Endodermal cell (in vitro differentiated cells): ENCODE data around the gene KIF5C. TPM values are rescaled to one million over a fixed set of nuclear protein-coding genes. Genes with fewer than 3 reads are reported as not detected.

Experiments
- DNase-seq: peaks from one replicate; pipeline ENCODE4 v3.0.0-alpha.2; 2017
- H3K27ac ChIP-seq: 2 replicates; pipeline ENCODE4 v1.5.1; 2013; ENCODE audit warnings: mild to moderate bottlenecking, low read depth, low read length, moderate library complexity
- H3K27me3 ChIP-seq: 2 replicates; pipeline ENCODE4 v1.6.1; 2013; ENCODE audit warnings: mild to moderate bottlenecking, low read length, moderate library complexity; ENCODE audit not compliant: insufficient read depth, control insufficient read depth, poor library complexity, severe bottlenecking
- H3K36me3 ChIP-seq: 2 replicates; pipeline ENCODE4 v1.7.0; 2013; ENCODE audit warnings: mild to moderate bottlenecking, low read length, moderate library complexity; ENCODE audit not compliant: control insufficient read depth, insufficient read depth
- H3K4me1 ChIP-seq: one replicate; pipeline ENCODE4 v1.7.0; 2013; ENCODE audit warnings: low read length; ENCODE audit not compliant: control insufficient read depth, insufficient read depth
- H3K4me3 ChIP-seq: 2 replicates; pipeline ENCODE4 v1.5.1; 2013; ENCODE audit warnings: mild to moderate bottlenecking, low read length, moderate library complexity
- H3K9ac ChIP-seq: 2 replicates; pipeline ENCODE4 v1.6.1; 2013; ENCODE audit warnings: mild to moderate bottlenecking, low read length, moderate library complexity; ENCODE audit not compliant: poor library complexity, severe bottlenecking; ENCODE audit errors: extremely low read depth
- H3K9me3 ChIP-seq: 2 replicates; pipeline ENCODE4 v1.6.1; 2013; ENCODE audit warnings: mild to moderate bottlenecking, low read length, moderate library complexity; ENCODE audit not compliant: control insufficient read depth
- H3K27ac Mint-ChIP-seq: 2 replicates; pipeline ENCODE4 v1.8.0; 2020; ENCODE audit warnings: mixed read lengths
- H3K27me3 Mint-ChIP-seq: 2 replicates; pipeline ENCODE4 v1.8.0; 2021; ENCODE audit warnings: mild to moderate bottlenecking, mixed read lengths; ENCODE audit not compliant: insufficient read depth
- H3K36me3 Mint-ChIP-seq: 2 replicates; pipeline ENCODE4 v1.8.0; 2020; ENCODE audit warnings: low read depth, mixed read lengths
- H3K4me1 Mint-ChIP-seq: 2 replicates; pipeline ENCODE4 v1.8.0; 2020; ENCODE audit warnings: mixed read lengths
- H3K4me3 Mint-ChIP-seq: 2 replicates; pipeline ENCODE4 v1.8.0; 2020; ENCODE audit warnings: mild to moderate bottlenecking, moderate library complexity, mixed read lengths
- H3K9me3 Mint-ChIP-seq: 2 replicates; pipeline ENCODE4 v1.8.0; 2020; ENCODE audit warnings: mild to moderate bottlenecking, mixed read lengths
- WGBS, 2 experiments: methylation state at CpG; one replicate each; pipeline versions ENCODE4 v1.1.5 to v1.1.7; 2013; ENCODE audit warnings: missing lambda C conversion rate in 2 of 2, mixed read lengths in 1 of 2; ENCODE audit not compliant: insufficient coverage in 1 of 2, insufficient read length in 1 of 2; 5-methylcytosine and 5-hydroxymethylcytosine counted together
- total RNA-seq, 2 donors: library from RNA; stranded (reverse); fragmentation: NEBNext Ultra II Directional in 1 of 2; extraction: Animal tissue kit (Norgen Biotek cat#: 25700) in 1 of 2; gene quantifications; 2 replicates in 1 of 2; 3 replicates in 1 of 2; pipeline ENCODE4 v1.2.1, GENCODE V29; 2021
- TF ChIP-seq, protein P1 (sequence below): fragments of 200-600 bp; sonication (generic); conservative IDR thresholded peaks from 2 replicates; pipeline ENCODE4 v1.5.0; 2021; ENCODE audit warnings: antibody characterized with exemption, mild to moderate bottlenecking

KIF5C gene
- total RNA-seq, 2 donors from 2014 or later: 39.1 to 41.9 TPM

DNA sequence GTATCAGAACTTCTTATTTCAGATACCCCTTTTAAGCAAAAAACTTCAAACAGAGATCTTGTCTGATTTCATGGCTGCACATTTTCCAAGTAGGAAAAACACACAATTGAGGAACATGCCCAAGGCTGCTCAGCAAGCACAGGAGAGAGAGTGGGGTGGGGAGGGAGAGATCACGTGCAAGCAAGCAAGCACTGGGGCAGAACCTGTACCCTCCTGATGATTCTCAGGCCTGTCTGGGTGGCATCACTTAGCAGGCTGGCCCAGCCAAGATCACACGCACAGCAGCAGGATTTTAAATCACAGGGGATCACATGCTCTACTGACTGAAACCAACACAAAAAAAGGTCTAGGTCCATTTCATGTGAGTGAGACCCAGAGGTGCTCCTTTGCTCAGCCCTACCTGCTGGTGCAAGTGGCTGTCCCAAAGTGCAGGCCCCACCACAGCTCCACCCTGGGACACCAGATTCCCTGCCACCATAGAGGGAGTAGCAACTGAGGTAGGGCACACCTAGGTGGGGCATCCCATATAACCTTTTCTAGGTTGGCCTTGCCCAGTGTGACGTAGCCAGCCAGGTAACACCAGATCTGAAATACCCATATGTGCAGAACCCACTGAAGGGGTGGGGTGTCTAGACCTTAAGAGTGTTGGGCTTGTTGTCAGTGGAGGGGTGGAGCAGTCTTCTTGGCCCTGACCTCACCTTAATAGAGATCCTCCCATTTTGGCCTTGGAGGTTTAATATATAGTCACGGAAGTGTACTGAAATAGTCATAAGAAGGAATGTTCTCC, 161.7 kb downstream of the KIF5C start:
- no peaks in the 10 kb centered on the region for H3K36me3 ChIP-seq
- H3K27ac ChIP-seq: no peak overlapping the region
- no peak for DNase-seq
- H3K4me3 ChIP-seq: no peak overlapping the region
- no peaks in the 10 kb centered on the region for H3K9me3 ChIP-seq
- TF ChIP-seq, protein P1, sequence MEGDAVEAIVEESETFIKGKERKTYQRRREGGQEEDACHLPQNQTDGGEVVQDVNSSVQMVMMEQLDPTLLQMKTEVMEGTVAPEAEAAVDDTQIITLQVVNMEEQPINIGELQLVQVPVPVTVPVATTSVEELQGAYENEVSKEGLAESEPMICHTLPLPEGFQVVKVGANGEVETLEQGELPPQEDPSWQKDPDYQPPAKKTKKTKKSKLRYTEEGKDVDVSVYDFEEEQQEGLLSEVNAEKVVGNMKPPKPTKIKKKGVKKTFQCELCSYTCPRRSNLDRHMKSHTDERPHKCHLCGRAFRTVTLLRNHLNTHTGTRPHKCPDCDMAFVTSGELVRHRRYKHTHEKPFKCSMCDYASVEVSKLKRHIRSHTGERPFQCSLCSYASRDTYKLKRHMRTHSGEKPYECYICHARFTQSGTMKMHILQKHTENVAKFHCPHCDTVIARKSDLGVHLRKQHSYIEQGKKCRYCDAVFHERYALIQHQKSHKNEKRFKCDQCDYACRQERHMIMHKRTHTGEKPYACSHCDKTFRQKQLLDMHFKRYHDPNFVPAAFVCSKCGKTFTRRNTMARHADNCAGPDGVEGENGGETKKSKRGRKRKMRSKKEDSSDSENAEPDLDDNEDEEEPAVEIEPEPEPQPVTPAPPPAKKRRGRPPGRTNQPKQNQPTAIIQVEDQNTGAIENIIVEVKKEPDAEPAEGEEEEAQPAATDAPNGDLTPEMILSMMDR: no peak
- no peaks in the 10 kb centered on the region for H3K4me1 ChIP-seq
- Mint-ChIP-seq H3K4me1 (peaks cover 20% of the 10 kb centered on the region), H3K36me3 (no peaks in the 10 kb centered on the region), H3K27ac (no peak overlapping the region), H3K27me3 (peaks cover 46% of the 10 kb centered on the region), H3K4me3 (no peak overlapping the region), H3K9me3 (peaks cover 2% of the 10 kb centered on the region)
- H3K27me3 ChIP-seq: peaks cover 46% of the 10 kb centered on the region
- 91 to 92% methylated on average over 4 of the region's 4 CpGs for WGBS, 2 experiments
- no peak overlapping the region for H3K9ac ChIP-seq

DNA sequence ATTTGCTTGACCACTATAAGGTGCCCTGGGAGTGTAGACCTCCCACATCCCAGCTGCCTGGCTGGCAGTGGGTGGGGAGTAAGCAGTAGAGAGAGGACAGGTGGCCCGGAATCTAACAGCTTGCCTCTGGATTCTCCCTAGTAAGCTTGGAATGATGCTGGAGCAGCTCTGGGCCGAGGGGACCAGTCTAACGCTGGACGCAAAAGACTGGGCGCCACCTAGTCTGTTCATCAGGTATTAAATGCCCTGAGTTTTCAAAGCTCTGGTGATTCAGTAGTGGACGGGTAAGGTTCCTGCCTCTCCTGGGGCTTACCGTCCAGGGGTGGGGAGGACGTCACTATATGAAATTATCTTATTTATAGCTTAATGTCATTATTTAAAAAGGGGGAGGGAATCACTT, 162.8 kb downstream of the KIF5C start:
- DNase-seq: peak; percentile 74
- H3K9me3 Mint-ChIP-seq: peaks cover 2% of the 10 kb centered on the region
- TF ChIP-seq, protein P1: peak; percentile 44
- H3K4me3 Mint-ChIP-seq: peak overlapping the region; percentile 70
- no peak overlapping the region for H3K27ac Mint-ChIP-seq
- Histone ChIP-seq H3K4me1 (no peaks in the 10 kb centered on the region), H3K9ac (no peak overlapping the region), H3K36me3 (no peaks in the 10 kb centered on the region), H3K9me3 (no peaks in the 10 kb centered on the region), H3K27ac (no peak overlapping the region), H3K27me3 (peaks cover 58% of the 10 kb centered on the region), H3K4me3 (peak overlapping the region; percentile 67)
- peaks cover 20% of the 10 kb centered on the region for H3K4me1 Mint-ChIP-seq
- WGBS, 2 experiments: 59 to 77% methylated on average over 4 to 7 of the region's 8 CpGs
- no peaks in the 10 kb centered on the region for H3K36me3 Mint-ChIP-seq
- peaks cover 56% of the 10 kb centered on the region for H3K27me3 Mint-ChIP-seq

DNA sequence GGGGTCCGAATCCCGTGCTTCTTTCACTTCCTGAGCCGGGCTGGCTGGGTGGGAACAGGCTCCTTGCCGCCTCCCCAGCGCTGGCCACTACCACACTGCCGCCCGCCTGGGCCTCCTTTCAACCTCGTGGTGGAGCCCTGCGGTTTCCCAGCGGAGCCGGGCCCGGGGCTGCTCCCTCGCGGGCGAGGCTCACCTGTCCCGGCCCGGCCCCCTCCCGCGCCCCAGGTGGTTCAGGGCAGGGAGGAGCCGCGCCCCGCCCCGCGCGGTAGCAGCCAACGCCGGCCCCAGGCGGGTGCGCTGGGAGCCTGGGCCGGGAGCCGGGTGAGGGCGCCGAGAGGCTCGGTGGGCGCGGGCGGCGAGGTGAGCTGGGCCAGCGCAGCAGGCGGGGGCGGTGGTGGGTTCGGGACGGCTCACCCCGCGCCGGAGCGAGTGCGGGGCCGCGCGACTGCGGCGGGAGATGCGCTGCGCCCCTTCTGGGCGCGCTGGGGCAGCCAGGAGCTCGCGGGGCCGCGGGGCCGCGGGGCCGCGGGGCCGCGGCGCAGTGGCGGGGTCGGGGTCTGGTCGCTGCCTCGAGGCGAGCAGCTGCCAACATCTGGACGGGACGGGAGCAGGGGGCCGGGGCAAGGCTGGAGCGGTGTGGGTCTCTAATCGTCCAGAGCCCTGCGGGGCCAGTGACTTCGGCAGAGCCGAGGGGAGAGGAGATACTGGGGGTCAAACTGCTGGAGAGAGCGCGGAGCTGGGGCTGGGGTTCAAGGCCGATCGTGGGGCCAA, 163.6 kb downstream of the KIF5C start, which contains the start of gene LYPD6B:
Gene LYPD6B, plus strand, starts transcription at position 258 of the 771 bp plus-strand sequence. CDS start 92,250 bp downstream, outside the sequence.
- peaks cover 61% of the 10 kb centered on the region for H3K27me3 Mint-ChIP-seq
- Histone ChIP-seq H3K4me1 (no peaks in the 10 kb centered on the region), H3K4me3 (peak within 1 kb of the TSS; percentile 77), H3K9ac (no peak within 1 kb of the TSS), H3K27me3 (peaks cover 65% of the 10 kb centered on the region), H3K27ac (no peak within 1 kb of the TSS), H3K36me3 (no peaks in the 10 kb centered on the region), H3K9me3 (no peaks in the 10 kb centered on the region)
- 1% methylated on average over 16 to 85 of the region's 85 CpGs for WGBS, 2 experiments
- H3K4me3 Mint-ChIP-seq: peak within 1 kb of the TSS; percentile 70
- H3K36me3 Mint-ChIP-seq: no peaks in the 10 kb centered on the region
- TF ChIP-seq, protein P1: no peak
- peaks cover 15% of the 10 kb centered on the region for H3K4me1 Mint-ChIP-seq
- H3K27ac Mint-ChIP-seq: no peak within 1 kb of the TSS
- H3K9me3 Mint-ChIP-seq: peaks cover 2% of the 10 kb centered on the region
- peak; percentile 88 for DNase-seq
